SU-DHL-6 (cell line): ENCODE data around the gene S100PBP.

ENCODE experiments used
- EZH2phosphoT487 ChIP-seq: fragments of 200-600 bp; sonication (generic), shearing (Covaris generic); conservative IDR thresholded peaks from 2 replicates; pipeline ENCODE4 v1.6.1; 2018; ENCODE audit warnings: mild to moderate bottlenecking, antibody characterized with exemption, low read length, moderate library complexity, mixed read lengths
- TF ChIP-seq, protein P1 (sequence below): fragments of 200-600 bp; sonication (generic); IDR thresholded peaks from one replicate; pipeline ENCODE4 v1.5.1; 2017; ENCODE audit warnings: antibody characterized with exemption, mild to moderate bottlenecking, low read length, moderate library complexity; ENCODE audit not compliant: insufficient read depth, poor library complexity, severe bottlenecking

DNA sequence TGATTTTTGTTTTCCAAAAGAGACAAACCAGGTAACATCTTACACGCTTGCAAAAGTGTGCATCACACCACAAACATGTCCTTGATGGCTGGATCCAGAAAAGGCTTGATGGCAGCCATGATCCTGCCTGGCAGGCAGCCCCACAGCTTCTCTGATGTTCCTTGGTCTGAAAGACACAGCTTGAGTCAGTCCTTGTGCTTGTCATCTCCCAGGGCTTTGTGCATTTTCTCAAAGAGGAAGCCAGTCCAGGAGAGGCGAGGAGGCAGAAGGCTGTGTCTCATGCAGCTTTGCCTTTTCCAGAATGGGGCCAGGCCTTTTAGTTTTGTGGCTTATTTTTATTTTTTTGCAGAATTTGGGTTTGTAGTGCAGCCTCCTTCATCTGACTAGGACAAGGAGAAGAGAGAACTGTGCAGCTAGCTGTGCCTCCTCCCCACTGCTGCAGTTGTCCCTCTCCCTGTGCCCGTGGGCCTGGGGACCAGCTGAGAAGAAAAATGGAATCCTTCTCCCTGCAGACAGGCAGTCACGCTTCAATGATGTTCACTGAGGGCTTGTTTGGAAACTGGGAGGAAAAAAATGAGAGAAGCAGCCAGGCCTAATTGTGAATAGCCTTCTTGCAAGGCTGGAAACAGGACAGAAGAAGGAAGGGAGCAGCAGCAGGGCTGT, 45.9 kb downstream of the S100PBP start:
- TF ChIP-seq, protein P1, sequence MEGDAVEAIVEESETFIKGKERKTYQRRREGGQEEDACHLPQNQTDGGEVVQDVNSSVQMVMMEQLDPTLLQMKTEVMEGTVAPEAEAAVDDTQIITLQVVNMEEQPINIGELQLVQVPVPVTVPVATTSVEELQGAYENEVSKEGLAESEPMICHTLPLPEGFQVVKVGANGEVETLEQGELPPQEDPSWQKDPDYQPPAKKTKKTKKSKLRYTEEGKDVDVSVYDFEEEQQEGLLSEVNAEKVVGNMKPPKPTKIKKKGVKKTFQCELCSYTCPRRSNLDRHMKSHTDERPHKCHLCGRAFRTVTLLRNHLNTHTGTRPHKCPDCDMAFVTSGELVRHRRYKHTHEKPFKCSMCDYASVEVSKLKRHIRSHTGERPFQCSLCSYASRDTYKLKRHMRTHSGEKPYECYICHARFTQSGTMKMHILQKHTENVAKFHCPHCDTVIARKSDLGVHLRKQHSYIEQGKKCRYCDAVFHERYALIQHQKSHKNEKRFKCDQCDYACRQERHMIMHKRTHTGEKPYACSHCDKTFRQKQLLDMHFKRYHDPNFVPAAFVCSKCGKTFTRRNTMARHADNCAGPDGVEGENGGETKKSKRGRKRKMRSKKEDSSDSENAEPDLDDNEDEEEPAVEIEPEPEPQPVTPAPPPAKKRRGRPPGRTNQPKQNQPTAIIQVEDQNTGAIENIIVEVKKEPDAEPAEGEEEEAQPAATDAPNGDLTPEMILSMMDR = no peak
- TF ChIP-seq EZH2phosphoT487 = no peak
